ENCODE measurements around the gene PTPMT1.

Gene PTPMT1

GRCh38 chr11:47605921-47606320, 40.5 kb downstream of the PTPMT1 start:
- TF ChIP-seq CTCF (IDR thresholded peaks at IDR 0.05): no peak
- H3K4me1 Mint-ChIP-seq: peaks cover 33% of the 10 kb centered on the region
- no peaks in the 10 kb centered on the region for H3K9me3 Mint-ChIP-seq
- H3K4me3 Mint-ChIP-seq: no peak overlapping the region
- no peak for DNase-seq
- no peaks in the 10 kb centered on the region for H3K27me3 Mint-ChIP-seq (ENCODE audit: low read depth, poor library complexity)
- peaks cover 16% of the 10 kb centered on the region for H3K36me3 Mint-ChIP-seq (ENCODE audit: low read depth)
- H3K27ac Mint-ChIP-seq: no peak overlapping the region

- Mint-ChIP-seq H3K27me3 (ENCODE audit: low read depth, poor library complexity) (no peaks in the 10 kb centered on the region), H3K4me1 (peaks cover 30% of the 10 kb centered on the region), H3K36me3 (ENCODE audit: low read depth) (peaks cover 20% of the 10 kb centered on the region), H3K4me3 (no peak overlapping the region), H3K27ac (peak overlapping the region; percentile 77), H3K9me3 (no peaks in the 10 kb centered on the region)
- DNase-seq: peak; percentile 33
- TF ChIP-seq CTCF (IDR thresholded peaks at IDR 0.05): no peak
Measured at GRCh38 chr11:47606731-47607130, 41.3 kb downstream of the PTPMT1 start.

GRCh38 chr11:47607380-47607779, 42.0 kb downstream of the PTPMT1 start:
- DNase-seq: no peak
- Mint-ChIP-seq H3K4me1 (peaks cover 26% of the 10 kb centered on the region), H3K4me3 (no peak overlapping the region), H3K9me3 (no peaks in the 10 kb centered on the region), H3K36me3 (ENCODE audit: low read depth) (peaks cover 23% of the 10 kb centered on the region), H3K27ac (peak overlapping the region; percentile 77), H3K27me3 (ENCODE audit: low read depth, poor library complexity) (no peaks in the 10 kb centered on the region)
- no peak for TF ChIP-seq CTCF (IDR thresholded peaks at IDR 0.05)

DNA sequence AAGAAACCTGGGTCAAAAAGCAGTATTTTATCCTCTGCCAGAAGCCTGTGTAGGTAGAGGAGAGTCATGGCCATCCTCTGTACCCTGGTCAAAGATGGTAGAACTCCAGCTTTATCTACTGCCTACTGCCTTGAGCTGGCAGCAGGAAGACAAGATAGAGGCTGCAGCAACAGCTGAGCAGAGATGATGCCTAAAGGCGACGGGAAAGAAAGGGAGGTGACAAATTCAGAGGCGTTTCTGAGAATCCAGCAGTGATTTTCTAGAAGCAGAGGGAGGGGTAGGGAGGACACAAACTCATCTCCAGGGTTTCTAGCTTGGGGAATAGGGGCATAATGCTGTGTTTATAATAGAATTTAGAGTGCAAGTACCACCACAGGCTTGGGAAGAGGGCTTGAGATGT, 44.3 kb downstream of the PTPMT1 start:
- Mint-ChIP-seq H3K4me1 (peaks cover 25% of the 10 kb centered on the region), H3K27ac (peak overlapping the region; percentile 3), H3K4me3 (no peak overlapping the region), H3K9me3 (no peaks in the 10 kb centered on the region), H3K27me3 (ENCODE audit: low read depth, poor library complexity) (no peaks in the 10 kb centered on the region), H3K36me3 (ENCODE audit: low read depth) (peaks cover 23% of the 10 kb centered on the region)
- DNase-seq: no peak
- TF ChIP-seq CTCF (IDR thresholded peaks at IDR 0.05): no peak

DNA sequence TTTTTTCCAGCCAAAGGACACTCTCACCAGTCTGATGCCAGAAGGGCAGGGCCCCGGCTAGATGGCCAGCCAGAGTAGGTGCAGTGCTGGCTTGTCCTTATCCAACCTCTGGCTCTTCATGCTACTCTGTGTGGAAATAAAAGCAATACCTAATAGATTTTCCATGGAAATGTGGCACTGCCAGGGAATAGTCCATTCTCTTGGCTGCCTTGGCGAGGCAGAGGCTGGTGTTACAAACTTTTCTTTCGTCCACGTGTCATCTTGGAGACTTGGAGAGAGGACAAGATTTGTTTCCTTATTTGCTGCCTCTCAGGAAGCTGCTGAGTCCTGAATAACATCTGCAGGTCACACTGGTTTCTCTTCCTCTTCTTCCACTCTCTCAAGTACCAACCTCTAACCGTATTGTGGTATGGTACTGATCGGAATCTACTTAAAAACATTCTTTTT, 46.0 kb downstream of the PTPMT1 start:
- no peaks in the 10 kb centered on the region for H3K9me3 Mint-ChIP-seq
- H3K36me3 Mint-ChIP-seq (ENCODE audit: low read depth): peaks cover 20% of the 10 kb centered on the region
- TF ChIP-seq CTCF (IDR thresholded peaks at IDR 0.05): no peak
- H3K27me3 Mint-ChIP-seq (ENCODE audit: low read depth, poor library complexity): no peaks in the 10 kb centered on the region
- no peak overlapping the region for H3K4me3 Mint-ChIP-seq
- no peak for DNase-seq
- H3K27ac Mint-ChIP-seq: no peak overlapping the region
- H3K4me1 Mint-ChIP-seq: peaks cover 21% of the 10 kb centered on the region

DNA sequence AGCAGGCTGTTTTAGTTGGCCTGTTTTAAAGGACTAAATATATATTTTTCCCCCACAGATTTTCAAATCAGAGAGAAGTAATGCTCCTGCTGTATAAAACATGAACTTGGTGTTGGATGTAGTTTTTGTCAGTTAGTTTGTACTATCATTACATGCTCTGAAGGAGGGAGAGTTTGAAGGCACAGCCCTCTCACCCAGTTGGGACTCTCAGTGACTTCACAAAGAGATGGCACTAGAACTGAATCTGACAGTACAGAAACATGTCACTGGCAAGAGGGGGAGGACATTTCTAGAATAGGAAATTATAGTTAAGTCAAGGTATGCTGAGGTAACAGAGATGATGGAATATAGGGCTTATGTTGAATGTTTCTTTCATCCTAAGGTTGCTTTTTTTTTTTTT, 49.9 kb downstream of the PTPMT1 start:
- DNase-seq: no peak
- Mint-ChIP-seq H3K4me1 (no peaks in the 10 kb centered on the region), H3K4me3 (no peak overlapping the region), H3K27me3 (ENCODE audit: low read depth, poor library complexity) (no peaks in the 10 kb centered on the region), H3K9me3 (no peaks in the 10 kb centered on the region), H3K27ac (peak overlapping the region; percentile 79), H3K36me3 (ENCODE audit: low read depth) (peaks cover 21% of the 10 kb centered on the region)
- no peak for TF ChIP-seq CTCF (IDR thresholded peaks at IDR 0.05)

Measured in nephron progenitor cell (in vitro differentiated cells).